ENCODE data around the gene KCNMB4.
A peak's percentile ranks its signal among the peaks of the same experiment; 100 is the strongest.

Gene KCNMB4

GRCh38 chr12:70365648-70366518 is at the start of gene KCNMB4:
Gene KCNMB4, plus strand, starts transcription at chr12:70366290. Its CDS starts 445 bp downstream, at chr12:70366735.
- no peaks in the 10 kb centered on the region for H3K27me3 Mint-ChIP-seq
- H3K4me3 Mint-ChIP-seq: peak within 1 kb of the TSS; percentile 93
- peaks cover 30% of the 10 kb centered on the region for H3K4me1 Mint-ChIP-seq (ENCODE audit: low read depth)
- H3K36me3 Mint-ChIP-seq: no peaks in the 10 kb centered on the region
- H3K9me3 Mint-ChIP-seq (ENCODE audit: low read depth): no peaks in the 10 kb centered on the region
- H3K27ac Mint-ChIP-seq: peak within 1 kb of the TSS; percentile 58

- Mint-ChIP-seq H3K9me3 (ENCODE audit: low read depth) (no peaks in the 10 kb centered on the region), H3K27ac (peak overlapping the region; percentile 22), H3K36me3 (peaks cover 10% of the 10 kb centered on the region), H3K27me3 (no peaks in the 10 kb centered on the region), H3K4me1 (ENCODE audit: low read depth) (peaks cover 49% of the 10 kb centered on the region), H3K4me3 (no peak overlapping the region)
Observed at GRCh38 chr12:70317781-70318180, 48.3 kb upstream of the KCNMB4 start.

DNA sequence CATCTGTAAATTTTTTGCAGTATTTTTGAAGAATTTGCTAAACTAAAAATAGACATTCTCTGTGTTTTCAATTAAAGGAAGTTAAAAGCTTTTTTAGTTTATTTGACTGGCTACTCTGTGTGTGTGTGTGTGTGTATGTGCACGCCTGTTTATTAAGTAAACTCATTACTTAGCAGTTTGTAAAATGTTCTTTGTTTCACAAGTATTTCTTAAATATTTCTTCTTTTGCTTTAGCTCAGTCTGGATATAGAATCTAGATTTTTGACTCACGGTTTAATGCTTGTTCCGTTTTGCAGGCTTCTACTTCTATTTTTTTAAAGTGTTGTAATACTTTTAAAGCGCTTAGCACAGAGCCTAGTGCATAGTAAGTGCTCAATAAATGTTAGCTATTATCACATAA is 46.5 kb upstream of the KCNMB4 start:
- Mint-ChIP-seq H3K27ac (no peak overlapping the region), H3K4me1 (ENCODE audit: low read depth) (peaks cover 42% of the 10 kb centered on the region), H3K27me3 (no peaks in the 10 kb centered on the region), H3K9me3 (ENCODE audit: low read depth) (no peaks in the 10 kb centered on the region), H3K4me3 (no peak overlapping the region), H3K36me3 (peaks cover 10% of the 10 kb centered on the region)

GRCh38 chr12:70321191-70321590 is 44.9 kb upstream of the KCNMB4 start:
- Mint-ChIP-seq H3K36me3 (peaks cover 14% of the 10 kb centered on the region), H3K4me3 (no peak overlapping the region), H3K4me1 (ENCODE audit: low read depth) (peaks cover 33% of the 10 kb centered on the region), H3K27me3 (no peaks in the 10 kb centered on the region), H3K27ac (no peak overlapping the region), H3K9me3 (ENCODE audit: low read depth) (no peaks in the 10 kb centered on the region)

GRCh38 chr12:70327541-70327940 is 38.5 kb upstream of the KCNMB4 start:
- Mint-ChIP-seq H3K27ac (no peak overlapping the region), H3K27me3 (no peaks in the 10 kb centered on the region), H3K4me3 (no peak overlapping the region), H3K4me1 (ENCODE audit: low read depth) (peaks cover 35% of the 10 kb centered on the region), H3K9me3 (ENCODE audit: low read depth) (peaks cover 5% of the 10 kb centered on the region), H3K36me3 (peaks cover 26% of the 10 kb centered on the region)

DNA sequence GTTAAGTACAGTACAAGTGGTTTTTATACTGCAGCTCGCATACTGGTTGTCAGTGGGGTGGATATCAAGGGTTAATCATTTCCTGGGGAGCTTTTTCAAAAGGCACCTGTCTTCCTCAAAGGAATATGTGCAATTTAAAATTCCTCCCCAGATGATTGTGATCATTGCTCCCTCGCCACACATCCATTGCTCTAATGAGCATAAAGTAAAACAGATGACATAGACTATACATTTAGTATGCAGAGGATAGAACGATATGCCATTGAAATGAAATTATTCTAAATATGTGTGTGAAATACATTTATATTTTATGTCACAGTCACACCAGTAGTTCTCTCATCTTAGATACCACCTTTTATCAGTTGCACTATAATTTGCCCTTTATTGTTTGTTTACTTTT is 36.4 kb upstream of the KCNMB4 start:
- Mint-ChIP-seq H3K4me1 (ENCODE audit: low read depth) (peaks cover 39% of the 10 kb centered on the region), H3K27ac (no peak overlapping the region), H3K36me3 (peaks cover 24% of the 10 kb centered on the region), H3K9me3 (ENCODE audit: low read depth) (peaks cover 5% of the 10 kb centered on the region), H3K4me3 (no peak overlapping the region), H3K27me3 (no peaks in the 10 kb centered on the region)

GRCh38 chr12:70330158-70330557 is 35.9 kb upstream of the KCNMB4 start:
- Mint-ChIP-seq H3K9me3 (ENCODE audit: low read depth) (peaks cover 5% of the 10 kb centered on the region), H3K36me3 (peaks cover 22% of the 10 kb centered on the region), H3K4me1 (ENCODE audit: low read depth) (peaks cover 39% of the 10 kb centered on the region), H3K4me3 (no peak overlapping the region), H3K27ac (no peak overlapping the region), H3K27me3 (no peaks in the 10 kb centered on the region)

- H3K27me3 Mint-ChIP-seq: no peaks in the 10 kb centered on the region
- H3K9me3 Mint-ChIP-seq (ENCODE audit: low read depth): peaks cover 5% of the 10 kb centered on the region
- H3K36me3 Mint-ChIP-seq: peaks cover 20% of the 10 kb centered on the region
- H3K4me3 Mint-ChIP-seq: no peak overlapping the region
- H3K27ac Mint-ChIP-seq: no peak overlapping the region
- peaks cover 34% of the 10 kb centered on the region for H3K4me1 Mint-ChIP-seq (ENCODE audit: low read depth)
Observed at GRCh38 chr12:70332236-70332635, 33.9 kb upstream of the KCNMB4 start.

GRCh38 chr12:70334742-70335141 is 31.3 kb upstream of the KCNMB4 start:
- Mint-ChIP-seq H3K27ac (no peak overlapping the region), H3K36me3 (peaks cover 25% of the 10 kb centered on the region)

GRCh38 chr12:70338531-70338930 is 27.6 kb upstream of the KCNMB4 start:
- H3K27me3 Mint-ChIP-seq: no peaks in the 10 kb centered on the region
- H3K36me3 Mint-ChIP-seq: peaks cover 20% of the 10 kb centered on the region
- no peaks in the 10 kb centered on the region for H3K9me3 Mint-ChIP-seq (ENCODE audit: low read depth)
- H3K4me3 Mint-ChIP-seq: no peak overlapping the region
- H3K4me1 Mint-ChIP-seq (ENCODE audit: low read depth): no peaks in the 10 kb centered on the region
- no peak overlapping the region for H3K27ac Mint-ChIP-seq

More at GRCh38 chr12:70334742-70335141, 31.3 kb upstream of the KCNMB4 start:
- H3K9me3 Mint-ChIP-seq (ENCODE audit: low read depth): peaks cover 5% of the 10 kb centered on the region
- peaks cover 25% of the 10 kb centered on the region for H3K4me1 Mint-ChIP-seq (ENCODE audit: low read depth)
- H3K4me3 Mint-ChIP-seq: no peak overlapping the region
- H3K27me3 Mint-ChIP-seq: no peaks in the 10 kb centered on the region

DNA sequence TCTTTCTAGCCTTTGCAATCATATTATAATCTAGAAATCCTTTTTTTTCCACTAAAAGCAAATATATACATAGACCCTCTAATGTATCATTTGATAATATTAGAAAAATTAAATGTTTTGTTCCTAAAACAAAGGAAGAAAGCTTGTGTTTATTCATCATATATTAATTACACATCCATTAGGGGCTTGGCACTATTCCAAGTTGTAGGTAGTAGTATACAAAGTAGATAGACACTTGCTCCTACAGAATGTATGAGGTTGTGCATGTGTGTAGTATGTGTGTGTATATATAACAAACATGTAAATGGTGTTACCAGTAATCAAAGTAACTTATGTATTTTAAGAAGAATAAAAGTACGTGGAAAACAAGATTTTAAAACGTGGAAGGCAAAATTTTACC is 15.0 kb upstream of the KCNMB4 start:
- H3K36me3 Mint-ChIP-seq: peaks cover 2% of the 10 kb centered on the region
- H3K4me3 Mint-ChIP-seq: no peak overlapping the region
- H3K27ac Mint-ChIP-seq: no peak overlapping the region
- H3K27me3 Mint-ChIP-seq: no peaks in the 10 kb centered on the region
- no peaks in the 10 kb centered on the region for H3K9me3 Mint-ChIP-seq (ENCODE audit: low read depth)
- H3K4me1 Mint-ChIP-seq (ENCODE audit: low read depth): peaks cover 20% of the 10 kb centered on the region

DNA sequence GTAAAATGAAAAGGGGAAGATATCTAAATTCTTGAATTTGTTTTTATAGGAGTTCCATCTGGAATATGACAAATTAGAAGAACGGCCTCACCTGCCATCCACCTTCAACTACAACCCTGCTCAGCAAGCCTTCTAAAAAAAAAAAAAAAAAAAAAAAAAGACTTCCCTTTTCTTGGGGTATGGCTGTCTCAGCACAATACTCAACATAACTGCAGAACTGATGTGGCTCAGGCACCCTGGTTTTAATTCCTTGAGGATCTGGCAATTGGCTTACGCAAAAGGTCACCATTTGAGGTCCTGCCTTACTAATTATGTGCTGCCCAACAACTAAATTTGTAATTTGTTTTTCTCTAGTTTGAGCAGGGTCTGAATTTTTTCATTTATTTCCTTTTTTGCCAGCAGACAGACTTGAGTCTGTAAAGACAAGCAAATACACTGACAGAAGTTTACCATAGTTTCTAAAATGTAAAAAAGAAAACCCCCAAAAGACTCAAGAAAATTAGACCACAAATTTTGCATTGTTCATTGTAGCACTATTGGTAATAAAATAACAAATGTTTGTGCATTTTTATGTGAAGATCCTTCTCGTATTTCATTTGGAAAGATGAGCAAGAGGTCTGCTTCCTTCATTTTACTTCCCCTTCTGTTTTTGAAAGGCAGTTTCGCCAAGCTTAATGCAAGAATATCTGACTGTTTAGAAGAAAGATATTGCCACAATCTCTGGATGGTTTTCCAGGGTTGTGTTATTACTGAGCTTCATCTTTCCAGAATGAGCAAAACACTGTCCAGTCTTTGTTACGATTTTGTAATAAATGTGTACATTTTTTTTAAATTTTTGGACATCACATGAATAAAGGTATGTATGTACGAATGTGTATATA is 12.1 kb upstream of the KCNMB4 start:
- Mint-ChIP-seq H3K27me3 (no peaks in the 10 kb centered on the region), H3K9me3 (ENCODE audit: low read depth) (no peaks in the 10 kb centered on the region), H3K36me3 (peaks cover 5% of the 10 kb centered on the region), H3K27ac (no peak overlapping the region), H3K4me1 (ENCODE audit: low read depth) (peaks cover 20% of the 10 kb centered on the region), H3K4me3 (no peak overlapping the region)

DNA sequence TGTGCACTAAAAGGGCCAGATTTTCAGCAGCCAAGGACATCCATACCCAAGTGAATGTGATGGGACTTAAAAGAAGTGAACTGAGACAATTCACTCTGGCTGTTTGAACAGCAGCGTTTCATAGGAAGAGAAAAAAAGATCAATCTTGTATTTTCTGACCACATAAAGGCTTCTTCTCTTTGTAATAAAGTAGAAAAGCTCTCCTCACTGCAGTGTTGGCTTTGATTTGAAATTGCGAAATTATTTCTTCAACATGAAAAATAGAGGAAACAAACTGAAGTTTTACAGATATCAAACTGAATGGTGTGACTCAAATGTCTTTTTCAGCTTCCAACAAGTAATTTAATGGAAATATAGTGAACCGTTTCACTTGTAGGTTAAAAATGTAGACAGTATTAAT is 11.3 kb upstream of the KCNMB4 start:
- Mint-ChIP-seq H3K27ac (no peak overlapping the region), H3K36me3 (peaks cover 5% of the 10 kb centered on the region), H3K27me3 (no peaks in the 10 kb centered on the region), H3K4me3 (no peak overlapping the region), H3K9me3 (ENCODE audit: low read depth) (no peaks in the 10 kb centered on the region), H3K4me1 (ENCODE audit: low read depth) (peaks cover 20% of the 10 kb centered on the region)

GRCh38 chr12:70355972-70356371 is 10.1 kb upstream of the KCNMB4 start:
- H3K4me1 Mint-ChIP-seq (ENCODE audit: low read depth): peaks cover 20% of the 10 kb centered on the region
- no peak overlapping the region for H3K4me3 Mint-ChIP-seq
- H3K27me3 Mint-ChIP-seq: no peaks in the 10 kb centered on the region
- no peaks in the 10 kb centered on the region for H3K9me3 Mint-ChIP-seq (ENCODE audit: low read depth)
- no peak overlapping the region for H3K27ac Mint-ChIP-seq
- H3K36me3 Mint-ChIP-seq: peaks cover 5% of the 10 kb centered on the region
